Measurements from ENCODE around the gene CCNG2. TPM values are rescaled to one million over a fixed set of nuclear protein-coding genes. Genes with fewer than 3 reads are reported as not detected.

CCNG2 gene
- total RNA-seq, 2 donors from 2014 or later, result 13.5 to 13.7 TPM

Small RNA genes within 50 kb of the gene (small RNA-seq; reads per million reads assigned to genes)
- gene RNU6-1187P, result not detected

Other genes starting within 250 kb of the CCNG2 start
- 10 to 100 TPM; 41.9 to 48.3 TPM for gene SEPTIN11, start 207.5 kb upstream of the CCNG2 start, total RNA-seq
- 100 to 1,000 TPM in 1 of 2 donors, 10 to 100 TPM in 1; 92.6 to 185 TPM for gene CCNI, start 81.2 kb upstream of the CCNG2 start, total RNA-seq